H1 (cell line): ENCODE measurements around the gene CENPA.

Experiments used
- CBX8 ChIP-seq: fragments of 300-800, 300-1000 bp; sonication (generic); IDR thresholded peaks from 2 replicates; pipeline ENCODE4 v1.7.1; 2016; ENCODE audit warnings: low read depth, low read length, borderline replicate concordance
- CEBPB ChIP-seq: IDR thresholded peaks from 2 replicates; pipeline ENCODE4 v1.6.1; 2012; ENCODE audit warnings: low read depth, low read length
- CHD2 ChIP-seq: IDR thresholded peaks from 2 replicates; pipeline ENCODE4 v1.6.1; 2012; ENCODE audit warnings: low read length, improper control_type of control experiment
- CREB1 ChIP-seq: IDR thresholded peaks from 2 replicates; pipeline ENCODE4 v1.6.1; 2012; ENCODE audit warnings: inconsistent platforms
- EP300 ChIP-seq, 2 experiments: IDR thresholded peaks; 1 replicate in 1 of 2; 2 replicates in 1 of 2; pipeline ENCODE4 v1.6.1; 2011 to 2012; ENCODE audit warnings: low read depth in 2 of 2, low read length in 2 of 2, mild to moderate bottlenecking in 2 of 2, borderline replicate concordance in 1 of 2, inconsistent platforms in 1 of 2, moderate library complexity in 1 of 2
- GTF2F1 ChIP-seq: IDR thresholded peaks from 2 replicates; pipeline ENCODE4 v1.6.1; 2012; ENCODE audit warnings: low read depth, low read length, improper control_type of control experiment, borderline replicate concordance
- POLR2A ChIP-seq, 2 experiments: IDR thresholded peaks; 1 replicate in 1 of 2; 2 replicates in 1 of 2; pipeline ENCODE4 v1.6.1; 2011; ENCODE audit warnings: low read depth in 2 of 2, low read length in 2 of 2, mild to moderate bottlenecking in 2 of 2; ENCODE audit errors: control extremely low read depth in 1 of 2
- RAD21 ChIP-seq, 2 experiments: IDR thresholded peaks in 1 of 2; conservative IDR thresholded peaks in 1 of 2; 2 replicates each; pipeline ENCODE4 v1.6.1; 2011; ENCODE audit warnings: low read depth in 2 of 2, low read length in 2 of 2, improper control_type of control experiment in 1 of 2, inconsistent platforms in 1 of 2, mild to moderate bottlenecking in 1 of 2, moderate library complexity in 1 of 2
- SAP30 ChIP-seq: fragments of 300-600 bp; sonication (generic); IDR thresholded peaks from 2 replicates; pipeline ENCODE4 v1.7.1; 2012; ENCODE audit warnings: low read length, moderate library complexity, mild to moderate bottlenecking, inconsistent platforms; ENCODE audit not compliant: insufficient read depth, insufficient replicate concordance
- SIX5 ChIP-seq: IDR thresholded peaks from 2 replicates; pipeline ENCODE4 v1.6.1; 2011; ENCODE audit warnings: mild to moderate bottlenecking, low read depth, low read length
- TAF7 ChIP-seq: optimal IDR thresholded peaks from 2 replicates; pipeline ENCODE3; 2011; ENCODE audit warnings: low read depth, mild to moderate bottlenecking, inconsistent platforms, low read length, moderate library complexity, borderline replicate concordance
- YY1 ChIP-seq: IDR thresholded peaks from 2 replicates; pipeline ENCODE4 v1.6.1; 2011; ENCODE audit warnings: low read depth, mild to moderate bottlenecking, low read length
- TF ChIP-seq, protein P1 (sequence below), 3 experiments: IDR thresholded peaks; 1 replicate in 2 of 3; 2 replicates in 1 of 3; pipeline versions ENCODE4 v1.5.1 to v1.6.1; 2011; ENCODE audit warnings: low read length in 3 of 3, mild to moderate bottlenecking in 3 of 3, inconsistent platforms in 2 of 3, low read depth in 1 of 3, moderate library complexity in 1 of 3; ENCODE audit not compliant: insufficient read depth in 1 of 3; ENCODE audit errors: control extremely low read depth in 1 of 3
- TF ChIP-seq, protein P2 (sequence below): IDR thresholded peaks from 2 replicates; pipeline ENCODE4 v1.6.1; 2012; ENCODE audit warnings: inconsistent platforms

DNA sequence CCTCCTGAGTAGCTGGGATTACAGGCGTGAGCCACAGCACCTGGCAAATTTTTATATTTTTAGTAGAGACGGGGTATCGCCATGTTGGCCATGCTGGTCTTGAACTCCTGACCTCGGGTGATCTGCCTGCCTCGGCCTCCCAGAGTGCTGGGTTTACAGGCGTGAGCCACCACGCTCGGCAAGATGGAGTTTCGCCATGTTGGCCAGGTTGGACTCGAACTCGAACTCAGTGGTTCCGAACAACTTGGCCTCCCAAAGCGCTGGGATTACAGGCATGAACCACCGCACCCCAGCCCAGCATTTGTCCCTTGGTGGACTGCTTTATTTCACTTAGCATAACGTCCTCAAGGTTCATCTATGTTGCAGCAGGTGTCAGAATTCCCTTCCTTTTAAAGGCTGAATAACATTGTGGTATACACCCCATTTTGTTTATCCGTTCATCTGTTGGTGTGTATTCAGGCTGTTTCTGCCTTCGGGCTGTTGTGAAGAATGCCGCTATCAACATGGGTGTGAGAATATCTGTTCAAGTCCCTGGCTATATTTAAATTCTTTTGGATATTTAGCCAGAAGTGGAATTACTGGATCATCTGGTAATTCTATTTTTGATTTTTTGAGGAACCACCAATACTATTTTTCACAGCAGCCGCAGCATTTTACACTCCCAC, 1.2 kb upstream of the CENPA start:
- TF ChIP-seq POLR2A (IDR thresholded peaks at IDR 0.05; ENCODE audit: control extremely low read depth in 1 of 2, low read depth in 2 of 2, low read length in 2 of 2), result no peak
- TF ChIP-seq, protein P1, sequence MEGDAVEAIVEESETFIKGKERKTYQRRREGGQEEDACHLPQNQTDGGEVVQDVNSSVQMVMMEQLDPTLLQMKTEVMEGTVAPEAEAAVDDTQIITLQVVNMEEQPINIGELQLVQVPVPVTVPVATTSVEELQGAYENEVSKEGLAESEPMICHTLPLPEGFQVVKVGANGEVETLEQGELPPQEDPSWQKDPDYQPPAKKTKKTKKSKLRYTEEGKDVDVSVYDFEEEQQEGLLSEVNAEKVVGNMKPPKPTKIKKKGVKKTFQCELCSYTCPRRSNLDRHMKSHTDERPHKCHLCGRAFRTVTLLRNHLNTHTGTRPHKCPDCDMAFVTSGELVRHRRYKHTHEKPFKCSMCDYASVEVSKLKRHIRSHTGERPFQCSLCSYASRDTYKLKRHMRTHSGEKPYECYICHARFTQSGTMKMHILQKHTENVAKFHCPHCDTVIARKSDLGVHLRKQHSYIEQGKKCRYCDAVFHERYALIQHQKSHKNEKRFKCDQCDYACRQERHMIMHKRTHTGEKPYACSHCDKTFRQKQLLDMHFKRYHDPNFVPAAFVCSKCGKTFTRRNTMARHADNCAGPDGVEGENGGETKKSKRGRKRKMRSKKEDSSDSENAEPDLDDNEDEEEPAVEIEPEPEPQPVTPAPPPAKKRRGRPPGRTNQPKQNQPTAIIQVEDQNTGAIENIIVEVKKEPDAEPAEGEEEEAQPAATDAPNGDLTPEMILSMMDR (IDR thresholded peaks at IDR 0.05; ENCODE audit: control extremely low read depth in 1 of 3, insufficient read depth in 1 of 3, low read depth in 1 of 3, low read length in 3 of 3), result no peak
- no peak for TF ChIP-seq CREB1
- TF ChIP-seq SIX5, result no peak
- TF ChIP-seq CHD2, result no peak
- TF ChIP-seq TAF7, result no peak
- no peak for TF ChIP-seq SAP30
- no peak for TF ChIP-seq GTF2F1
- TF ChIP-seq RAD21 (IDR thresholded peaks at IDR 0.05 in 1 of 2, conservative IDR thresholded peaks at IDR 0.05 in 1 of 2; ENCODE audit: low read depth in 2 of 2, low read length in 2 of 2), result no peak
- no peak for TF ChIP-seq CBX8
- TF ChIP-seq YY1, result no peak
- no peak for TF ChIP-seq CEBPB
- TF ChIP-seq, protein P2, sequence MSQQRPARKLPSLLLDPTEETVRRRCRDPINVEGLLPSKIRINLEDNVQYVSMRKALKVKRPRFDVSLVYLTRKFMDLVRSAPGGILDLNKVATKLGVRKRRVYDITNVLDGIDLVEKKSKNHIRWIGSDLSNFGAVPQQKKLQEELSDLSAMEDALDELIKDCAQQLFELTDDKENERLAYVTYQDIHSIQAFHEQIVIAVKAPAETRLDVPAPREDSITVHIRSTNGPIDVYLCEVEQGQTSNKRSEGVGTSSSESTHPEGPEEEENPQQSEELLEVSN, result no peak
- no peak for TF ChIP-seq EP300 (IDR thresholded peaks at IDR 0.05; ENCODE audit: borderline replicate concordance in 1 of 2, low read depth in 2 of 2, low read length in 2 of 2)
